ENCODE results near the gene SH3D19.
"Not testable (repeated sequence)": the region's sequence is repeated elsewhere in the genome, so short reads cannot be mapped to it uniquely, and the experiment has no call there.

Gene SH3D19

GRCh38 chr4:151314010-151314355 is 11.4 kb downstream of the SH3D19 start:
- H3K4me3 ChIP-seq (ENCODE audit: low read length), result no peak overlapping the region
- no peak for TF ChIP-seq ZNF274 (IDR thresholded peaks at IDR 0.05; ENCODE audit: low read depth, low read length)

GRCh38 chr4:151313306-151314009 is 11.9 kb downstream of the SH3D19 start:
- no peak for TF ChIP-seq ZNF274 (IDR thresholded peaks at IDR 0.05; ENCODE audit: low read depth, low read length)
- H3K4me3 ChIP-seq (ENCODE audit: low read length), result no peak overlapping the region

GRCh38 chr4:151310124-151310728 is 15.2 kb downstream of the SH3D19 start:
- H3K4me3 ChIP-seq (ENCODE audit: low read length), result no peak overlapping the region
- no peak for TF ChIP-seq ZNF274 (IDR thresholded peaks at IDR 0.05; ENCODE audit: low read depth, low read length)

- H3K4me3 ChIP-seq (ENCODE audit: low read length), result no peak overlapping the region
- no peak for TF ChIP-seq ZNF274 (IDR thresholded peaks at IDR 0.05; ENCODE audit: low read depth, low read length)
Measured at GRCh38 chr4:151304755-151305154, 20.6 kb downstream of the SH3D19 start.

GRCh38 chr4:151304226-151304625 is 21.2 kb downstream of the SH3D19 start:
- TF ChIP-seq ZNF274 (IDR thresholded peaks at IDR 0.05; ENCODE audit: low read depth, low read length), result no peak
- no peak overlapping the region for H3K4me3 ChIP-seq (ENCODE audit: low read length)

GRCh38 chr4:151302432-151302831 is 23.0 kb downstream of the SH3D19 start:
- no peak overlapping the region for H3K4me3 ChIP-seq (ENCODE audit: low read length)
- TF ChIP-seq ZNF274 (IDR thresholded peaks at IDR 0.05; ENCODE audit: low read depth, low read length), result no peak

GRCh38 chr4:151297170-151297569 is 28.2 kb downstream of the SH3D19 start:
- TF ChIP-seq ZNF274 (IDR thresholded peaks at IDR 0.05; ENCODE audit: low read depth, low read length), result no peak
- H3K4me3 ChIP-seq (ENCODE audit: low read length), result no peak overlapping the region

GRCh38 chr4:151296227-151296626 is 29.2 kb downstream of the SH3D19 start:
- no peak for TF ChIP-seq ZNF274 (IDR thresholded peaks at IDR 0.05; ENCODE audit: low read depth, low read length)
- no peak overlapping the region for H3K4me3 ChIP-seq (ENCODE audit: low read length)

- no peak overlapping the region for H3K4me3 ChIP-seq (ENCODE audit: low read length)
Measured at GRCh38 chr4:151294833-151295496, 30.4 kb downstream of the SH3D19 start.

GRCh38 chr4:151292038-151292437 is 33.4 kb downstream of the SH3D19 start:
- TF ChIP-seq ZNF274 (IDR thresholded peaks at IDR 0.05; ENCODE audit: low read depth, low read length), result no peak
- no peak overlapping the region for H3K4me3 ChIP-seq (ENCODE audit: low read length)

More at GRCh38 chr4:151294833-151295496, 30.4 kb downstream of the SH3D19 start:
- no peak for TF ChIP-seq ZNF274 (IDR thresholded peaks at IDR 0.05; ENCODE audit: low read depth, low read length)

GRCh38 chr4:151291485-151291884 is 33.9 kb downstream of the SH3D19 start:
- H3K4me3 ChIP-seq (ENCODE audit: low read length), result no peak overlapping the region
- no peak for TF ChIP-seq ZNF274 (IDR thresholded peaks at IDR 0.05; ENCODE audit: low read depth, low read length)

- TF ChIP-seq ZNF274 (IDR thresholded peaks at IDR 0.05; ENCODE audit: low read depth, low read length), result no peak
Measured at GRCh38 chr4:151287409-151287808, 38.0 kb downstream of the SH3D19 start.

GRCh38 chr4:151284534-151285245 is 40.7 kb downstream of the SH3D19 start:
- TF ChIP-seq ZNF274 (IDR thresholded peaks at IDR 0.05; ENCODE audit: low read depth, low read length), result no peak
- H3K4me3 ChIP-seq (ENCODE audit: low read length), result no peak overlapping the region

More at GRCh38 chr4:151287409-151287808, 38.0 kb downstream of the SH3D19 start:
- no peak overlapping the region for H3K4me3 ChIP-seq (ENCODE audit: low read length)

GRCh38 chr4:151276787-151277562 is 48.4 kb downstream of the SH3D19 start, which contains the start of gene PRSS48:
Gene PRSS48, plus strand, starts transcription at chr4:151277161. Its CDS starts 12 bp downstream, at chr4:151277173.
- H3K4me3 ChIP-seq (ENCODE audit: low read length), result no peak within 1 kb of the TSS
- TF ChIP-seq ZNF274 (IDR thresholded peaks at IDR 0.05; ENCODE audit: low read depth, low read length), result no peak

- H3K4me3 ChIP-seq (ENCODE audit: low read length), result not testable (repeated sequence)
Measured at GRCh38 chr4:151268905-151269304, 56.5 kb downstream of the SH3D19 start.
